Measurements from ENCODE around the gene KLHL29. TPM values are rescaled to one million over a fixed set of nuclear protein-coding genes. Genes with fewer than 3 reads are reported as not detected.

The KLHL29 gene
- total and polyA plus RNA-seq, 2 experiments from 2014 or later: 1.5 to 6.5 TPM

DNA sequence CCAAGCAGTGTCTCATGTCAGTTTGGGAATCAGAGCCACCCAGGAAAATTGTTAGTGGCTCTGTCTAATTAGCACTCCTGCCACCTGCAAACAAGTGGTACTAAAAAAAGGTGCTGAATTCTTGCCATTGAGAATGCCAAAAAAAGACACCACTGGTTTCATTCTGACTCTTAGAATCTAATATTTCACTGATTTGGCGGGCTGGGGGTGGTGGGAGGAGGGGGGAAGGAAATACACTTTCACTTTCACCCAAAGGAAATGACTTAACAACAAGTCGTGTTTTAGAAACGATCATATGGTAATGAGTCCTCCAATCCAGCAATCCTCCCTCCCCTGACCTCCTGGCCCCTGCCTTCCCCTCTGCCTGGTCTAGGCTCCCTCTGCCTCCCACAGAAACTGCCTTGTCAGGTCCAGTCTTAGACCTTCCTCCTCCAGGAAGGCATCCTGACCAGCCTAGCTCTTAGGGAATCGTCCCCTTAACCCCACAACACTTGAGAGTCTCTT is 4.4 kb upstream of the KLHL29 start:
- no peak for DNase-seq (ENCODE audit: low spot score)
- Histone ChIP-seq H3K27ac (ENCODE audit: low read depth) (no peak overlapping the region), H2AFZ (peak overlapping the region; percentile 93), H3K4me1 (ENCODE audit: insufficient read depth) (no peaks in the 10 kb centered on the region; the same call in 1 of the 2 replicates), H3K36me3 (ENCODE audit: insufficient read depth) (no peaks in the 10 kb centered on the region), H3K4me3 (no peak overlapping the region), H4K20me1 (replicated peaks; ENCODE audit: insufficient read depth) (no peaks in the 10 kb centered on the region), H3K4me2 (no peak overlapping the region; the same call in 1 of the 2 replicates), H3K9me2 (ENCODE audit: insufficient read depth) (no peaks in the 10 kb centered on the region), H3K79me2 (replicated peaks; ENCODE audit: insufficient read depth) (no peaks in the 10 kb centered on the region), H3F3A (replicated peaks; ENCODE audit: low read depth) (no peaks in the 10 kb centered on the region), H3K27me3 (ENCODE audit: insufficient read depth) (peaks cover 34% of the 10 kb centered on the region)
- ATAC-seq: no peak
- peaks cover 15% of the 10 kb centered on the region for H3K4me1 Mint-ChIP-seq
- H3K36me3 Mint-ChIP-seq (ENCODE audit: low read depth): no peaks in the 10 kb centered on the region; the same call in 2 of the 3 replicates
- no peak overlapping the region for H3K4me3 Mint-ChIP-seq
- no peak overlapping the region; the same call in 1 of the 2 replicates for H3K27ac Mint-ChIP-seq
- no peaks in the 10 kb centered on the region for H3K9me3 Mint-ChIP-seq
- peaks cover 19% of the 10 kb centered on the region for H3K27me3 Mint-ChIP-seq (ENCODE audit: insufficient read depth, low read depth, poor library complexity)
- no peak for TF ChIP-seq JUNB (IDR thresholded peaks at IDR 0.05; ENCODE audit: unreplicated experiment)
- TF ChIP-seq STAT1 (IDR thresholded peaks at IDR 0.05; ENCODE audit: unreplicated experiment): no peak
- TF ChIP-seq, protein P1, sequence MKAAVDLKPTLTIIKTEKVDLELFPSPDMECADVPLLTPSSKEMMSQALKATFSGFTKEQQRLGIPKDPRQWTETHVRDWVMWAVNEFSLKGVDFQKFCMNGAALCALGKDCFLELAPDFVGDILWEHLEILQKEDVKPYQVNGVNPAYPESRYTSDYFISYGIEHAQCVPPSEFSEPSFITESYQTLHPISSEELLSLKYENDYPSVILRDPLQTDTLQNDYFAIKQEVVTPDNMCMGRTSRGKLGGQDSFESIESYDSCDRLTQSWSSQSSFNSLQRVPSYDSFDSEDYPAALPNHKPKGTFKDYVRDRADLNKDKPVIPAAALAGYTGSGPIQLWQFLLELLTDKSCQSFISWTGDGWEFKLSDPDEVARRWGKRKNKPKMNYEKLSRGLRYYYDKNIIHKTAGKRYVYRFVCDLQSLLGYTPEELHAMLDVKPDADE (IDR thresholded peaks at IDR 0.05): no peak
- TF ChIP-seq, protein P2, sequence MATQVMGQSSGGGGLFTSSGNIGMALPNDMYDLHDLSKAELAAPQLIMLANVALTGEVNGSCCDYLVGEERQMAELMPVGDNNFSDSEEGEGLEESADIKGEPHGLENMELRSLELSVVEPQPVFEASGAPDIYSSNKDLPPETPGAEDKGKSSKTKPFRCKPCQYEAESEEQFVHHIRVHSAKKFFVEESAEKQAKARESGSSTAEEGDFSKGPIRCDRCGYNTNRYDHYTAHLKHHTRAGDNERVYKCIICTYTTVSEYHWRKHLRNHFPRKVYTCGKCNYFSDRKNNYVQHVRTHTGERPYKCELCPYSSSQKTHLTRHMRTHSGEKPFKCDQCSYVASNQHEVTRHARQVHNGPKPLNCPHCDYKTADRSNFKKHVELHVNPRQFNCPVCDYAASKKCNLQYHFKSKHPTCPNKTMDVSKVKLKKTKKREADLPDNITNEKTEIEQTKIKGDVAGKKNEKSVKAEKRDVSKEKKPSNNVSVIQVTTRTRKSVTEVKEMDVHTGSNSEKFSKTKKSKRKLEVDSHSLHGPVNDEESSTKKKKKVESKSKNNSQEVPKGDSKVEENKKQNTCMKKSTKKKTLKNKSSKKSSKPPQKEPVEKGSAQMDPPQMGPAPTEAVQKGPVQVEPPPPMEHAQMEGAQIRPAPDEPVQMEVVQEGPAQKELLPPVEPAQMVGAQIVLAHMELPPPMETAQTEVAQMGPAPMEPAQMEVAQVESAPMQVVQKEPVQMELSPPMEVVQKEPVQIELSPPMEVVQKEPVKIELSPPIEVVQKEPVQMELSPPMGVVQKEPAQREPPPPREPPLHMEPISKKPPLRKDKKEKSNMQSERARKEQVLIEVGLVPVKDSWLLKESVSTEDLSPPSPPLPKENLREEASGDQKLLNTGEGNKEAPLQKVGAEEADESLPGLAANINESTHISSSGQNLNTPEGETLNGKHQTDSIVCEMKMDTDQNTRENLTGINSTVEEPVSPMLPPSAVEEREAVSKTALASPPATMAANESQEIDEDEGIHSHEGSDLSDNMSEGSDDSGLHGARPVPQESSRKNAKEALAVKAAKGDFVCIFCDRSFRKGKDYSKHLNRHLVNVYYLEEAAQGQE (IDR thresholded peaks at IDR 0.05; ENCODE audit: unreplicated experiment): no peak
- no peak for TF ChIP-seq NANOG (IDR thresholded peaks at IDR 0.05; ENCODE audit: borderline replicate concordance)
- TF ChIP-seq, protein P3, sequence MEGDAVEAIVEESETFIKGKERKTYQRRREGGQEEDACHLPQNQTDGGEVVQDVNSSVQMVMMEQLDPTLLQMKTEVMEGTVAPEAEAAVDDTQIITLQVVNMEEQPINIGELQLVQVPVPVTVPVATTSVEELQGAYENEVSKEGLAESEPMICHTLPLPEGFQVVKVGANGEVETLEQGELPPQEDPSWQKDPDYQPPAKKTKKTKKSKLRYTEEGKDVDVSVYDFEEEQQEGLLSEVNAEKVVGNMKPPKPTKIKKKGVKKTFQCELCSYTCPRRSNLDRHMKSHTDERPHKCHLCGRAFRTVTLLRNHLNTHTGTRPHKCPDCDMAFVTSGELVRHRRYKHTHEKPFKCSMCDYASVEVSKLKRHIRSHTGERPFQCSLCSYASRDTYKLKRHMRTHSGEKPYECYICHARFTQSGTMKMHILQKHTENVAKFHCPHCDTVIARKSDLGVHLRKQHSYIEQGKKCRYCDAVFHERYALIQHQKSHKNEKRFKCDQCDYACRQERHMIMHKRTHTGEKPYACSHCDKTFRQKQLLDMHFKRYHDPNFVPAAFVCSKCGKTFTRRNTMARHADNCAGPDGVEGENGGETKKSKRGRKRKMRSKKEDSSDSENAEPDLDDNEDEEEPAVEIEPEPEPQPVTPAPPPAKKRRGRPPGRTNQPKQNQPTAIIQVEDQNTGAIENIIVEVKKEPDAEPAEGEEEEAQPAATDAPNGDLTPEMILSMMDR (conservative IDR thresholded peaks at IDR 0.05; ENCODE audit: low read depth in 2 of 2): no peak
- no peak for TF ChIP-seq EZH2phosphoT487 (IDR thresholded peaks at IDR 0.05; ENCODE audit: unreplicated experiment)
- no peak for TF ChIP-seq ZNF331 (CRISPR knock-in tag; IDR thresholded peaks at IDR 0.05; ENCODE audit: low read depth)
- TF ChIP-seq ZNF114 (CRISPR knock-in tag; IDR thresholded peaks at IDR 0.05): no peak
- TF ChIP-seq CREB1 (CRISPR knock-in tag; IDR thresholded peaks at IDR 0.05; ENCODE audit: low read depth): no peak
